Tibial artery (tissue), 4 donors: ENCODE data around the gene IGSF21.

Experiments used
- DNase-seq, 2 donors: peaks; one replicate each; pipeline ENCODE4 v3.0.0-alpha.2; 2019
- H3K27ac ChIP-seq, 2 donors: fragments of 200-600 bp; sonication (generic) in 1 of 2; 1 replicate in 1 of 2; 2 replicates in 1 of 2; pipeline ENCODE4 v1.5.1; 2018 to 2019; ENCODE audit warnings: mild to moderate bottlenecking in 1 of 2
- H3K27me3 ChIP-seq, 2 donors: fragments of 200-600 bp; sonication (generic) in 1 of 2; one replicate each; pipeline versions ENCODE4 v1.5.1 to v1.6.0; 2016 to 2019
- H3K36me3 ChIP-seq, 3 donors: fragments of 200-600 bp; sonication (generic) in 2 of 3; one replicate each; pipeline ENCODE4 v1.5.1; 2016 to 2019; ENCODE audit warnings: mild to moderate bottlenecking in 2 of 3
- H3K4me1 ChIP-seq, 4 donors: fragments of 200-600 bp; sonication (generic) in 2 of 4; 1 replicate in 3 of 4; 2 replicates in 1 of 4; pipeline ENCODE4 v1.5.1; 2016 to 2019
- H3K4me3 ChIP-seq, 2 donors: fragments of 200-600 bp; sonication (generic) in 1 of 2; 1 replicate in 1 of 2; 2 replicates in 1 of 2; pipeline ENCODE4 v1.5.1; 2018 to 2019; ENCODE audit warnings: mild to moderate bottlenecking in 2 of 2
- H3K9me3 ChIP-seq, 3 donors: fragments of 200-600 bp; sonication (generic) in 1 of 3; one replicate each; pipeline ENCODE4 v1.5.1; 2016 to 2019
- intact Hi-C: fragments of 100-400 bp; cut with DNase I; formaldehyde crosslinking; loops from one replicate; pipeline ENCODE4 v1.15.0; 2023; ENCODE audit warnings: low total_unique reads
- TF ChIP-seq, protein P1 (sequence below), 2 experiments: fragments of 200-600 bp in 1 of 2; fragments of 450-650 bp in 1 of 2; IDR thresholded peaks; one replicate each; pipeline ENCODE4 v1.5.1; 2017 to 2019; ENCODE audit warnings: antibody characterized with exemption in 2 of 2, mild to moderate bottlenecking in 1 of 2, moderate library complexity in 1 of 2

Gene IGSF21

GRCh38 chr1:18174037-18174436, 66.4 kb downstream of the IGSF21 start:
- H3K27ac ChIP-seq, result no peak overlapping the region
- H3K36me3 ChIP-seq, result no peaks in the 10 kb centered on the region
- no peak overlapping the region for H3K4me3 ChIP-seq
- no peaks in the 10 kb centered on the region for H3K4me1 ChIP-seq
- H3K9me3 ChIP-seq, result no peaks in the 10 kb centered on the region
- H3K27me3 ChIP-seq, result peaks cover 0 to 75% of the 10 kb centered on the region in 2 donors
- DNase-seq, result no peak
- intact Hi-C loops, result no loop called here
- TF ChIP-seq, protein P1, sequence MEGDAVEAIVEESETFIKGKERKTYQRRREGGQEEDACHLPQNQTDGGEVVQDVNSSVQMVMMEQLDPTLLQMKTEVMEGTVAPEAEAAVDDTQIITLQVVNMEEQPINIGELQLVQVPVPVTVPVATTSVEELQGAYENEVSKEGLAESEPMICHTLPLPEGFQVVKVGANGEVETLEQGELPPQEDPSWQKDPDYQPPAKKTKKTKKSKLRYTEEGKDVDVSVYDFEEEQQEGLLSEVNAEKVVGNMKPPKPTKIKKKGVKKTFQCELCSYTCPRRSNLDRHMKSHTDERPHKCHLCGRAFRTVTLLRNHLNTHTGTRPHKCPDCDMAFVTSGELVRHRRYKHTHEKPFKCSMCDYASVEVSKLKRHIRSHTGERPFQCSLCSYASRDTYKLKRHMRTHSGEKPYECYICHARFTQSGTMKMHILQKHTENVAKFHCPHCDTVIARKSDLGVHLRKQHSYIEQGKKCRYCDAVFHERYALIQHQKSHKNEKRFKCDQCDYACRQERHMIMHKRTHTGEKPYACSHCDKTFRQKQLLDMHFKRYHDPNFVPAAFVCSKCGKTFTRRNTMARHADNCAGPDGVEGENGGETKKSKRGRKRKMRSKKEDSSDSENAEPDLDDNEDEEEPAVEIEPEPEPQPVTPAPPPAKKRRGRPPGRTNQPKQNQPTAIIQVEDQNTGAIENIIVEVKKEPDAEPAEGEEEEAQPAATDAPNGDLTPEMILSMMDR (IDR thresholded peaks at IDR 0.05), result no peak

DNA sequence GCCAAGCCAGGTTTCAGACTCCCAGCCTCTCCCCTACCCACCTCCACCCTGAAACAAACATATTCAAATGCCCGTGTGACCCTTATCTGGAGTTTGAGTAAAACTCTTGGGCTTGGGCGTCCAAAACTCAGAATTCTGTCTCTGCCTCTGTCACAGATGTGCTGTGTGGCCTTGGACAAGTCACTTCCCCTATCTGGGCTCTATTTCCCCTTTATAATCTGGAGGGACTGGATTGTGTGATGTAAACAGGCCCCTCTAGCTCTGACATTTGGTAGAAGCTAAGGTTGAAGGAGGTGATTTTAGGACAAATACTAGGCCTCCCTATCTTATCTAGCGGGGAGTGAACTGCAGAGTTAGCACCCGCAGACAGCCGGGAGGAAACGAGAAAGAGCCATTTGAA, 67.5 kb downstream of the IGSF21 start:
- Histone ChIP-seq H3K4me1 (no peaks in the 10 kb centered on the region), H3K9me3 (no peaks in the 10 kb centered on the region), H3K36me3 (no peaks in the 10 kb centered on the region), H3K27ac (no peak overlapping the region), H3K4me3 (no peak overlapping the region), H3K27me3 (peaks cover 0 to 76% of the 10 kb centered on the region in 2 donors)
- TF ChIP-seq, protein P1 (IDR thresholded peaks at IDR 0.05), result no peak
- no peak for DNase-seq
- intact Hi-C loops, result no loop called here

GRCh38 chr1:18175530-18176377, 68.2 kb downstream of the IGSF21 start:
- H3K27me3 ChIP-seq, result peaks cover 0 to 76% of the 10 kb centered on the region in 2 donors
- H3K27ac ChIP-seq, result no peak overlapping the region
- H3K4me1 ChIP-seq, result no peaks in the 10 kb centered on the region
- no peaks in the 10 kb centered on the region for H3K36me3 ChIP-seq
- DNase-seq, result no peak
- intact Hi-C loops, result no loop called here
- no peak overlapping the region for H3K4me3 ChIP-seq
- no peaks in the 10 kb centered on the region for H3K9me3 ChIP-seq
- TF ChIP-seq, protein P1 (IDR thresholded peaks at IDR 0.05), result no peak

DNA sequence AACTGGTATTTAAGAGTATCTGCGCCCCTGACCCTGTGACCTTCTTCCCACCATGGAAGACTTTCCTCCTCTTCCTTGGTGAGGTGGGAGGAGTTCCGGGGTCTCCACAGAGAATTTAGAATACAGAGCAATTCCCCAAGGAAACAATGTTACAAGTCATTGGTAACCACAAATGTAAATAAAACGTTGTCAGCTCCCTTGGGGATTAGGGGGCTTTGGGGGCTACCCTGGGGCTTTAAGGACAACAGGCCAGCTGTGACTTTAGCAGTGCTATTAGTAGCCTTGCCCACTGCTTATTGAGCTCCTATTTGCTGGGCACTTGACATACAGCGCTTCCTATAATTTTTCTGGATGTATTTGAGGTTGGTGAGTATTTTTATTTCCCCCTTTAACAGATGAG, 69.0 kb downstream of the IGSF21 start:
- no peak overlapping the region for H3K27ac ChIP-seq
- no peak for DNase-seq
- no peaks in the 10 kb centered on the region for H3K9me3 ChIP-seq
- intact Hi-C loops, result no loop called here
- TF ChIP-seq, protein P1 (IDR thresholded peaks at IDR 0.05), result no peak
- H3K4me3 ChIP-seq, result no peak overlapping the region
- peaks cover 0 to 77% of the 10 kb centered on the region in 2 donors for H3K27me3 ChIP-seq
- H3K36me3 ChIP-seq, result no peaks in the 10 kb centered on the region
- H3K4me1 ChIP-seq, result no peaks in the 10 kb centered on the region

GRCh38 chr1:18178111-18178510, 70.5 kb downstream of the IGSF21 start:
- intact Hi-C loops, result no loop called here

More at GRCh38 chr1:18178111-18178510, 70.5 kb downstream of the IGSF21 start:
- DNase-seq, result no peak
- Histone ChIP-seq H3K27ac (no peak overlapping the region), H3K36me3 (no peaks in the 10 kb centered on the region), H3K9me3 (no peaks in the 10 kb centered on the region), H3K4me1 (no peaks in the 10 kb centered on the region), H3K4me3 (no peak overlapping the region), H3K27me3 (peaks cover 0 to 87% of the 10 kb centered on the region in 2 donors)
- TF ChIP-seq, protein P1 (IDR thresholded peaks at IDR 0.05), result no peak
